Measurements from ENCODE around the gene RGS4. TPM values are rescaled to one million over a fixed set of nuclear protein-coding genes. Genes with fewer than 3 reads are reported as not detected.

Gene RGS4
- total RNA-seq, result 1.4 TPM

GRCh38 chr1:163069142-163069541 lies at the start of gene RGS4:
TSS of gene RGS4 (plus strand) at chr1:163069361. CDS start at chr1:163069485, 124 bp downstream.
- peak; percentile 32 for DNase-seq

GRCh38 chr1:163022129-163022528 lies 47.0 kb upstream of the RGS4 start:
- no peak for DNase-seq

- no peak for DNase-seq
These were observed 41.6 kb upstream of the RGS4 start for GRCh38 chr1:163027610-163028009.

- DNase-seq, result no peak
These were observed 39.3 kb upstream of the RGS4 start for GRCh38 chr1:163029901-163030300.

DNA sequence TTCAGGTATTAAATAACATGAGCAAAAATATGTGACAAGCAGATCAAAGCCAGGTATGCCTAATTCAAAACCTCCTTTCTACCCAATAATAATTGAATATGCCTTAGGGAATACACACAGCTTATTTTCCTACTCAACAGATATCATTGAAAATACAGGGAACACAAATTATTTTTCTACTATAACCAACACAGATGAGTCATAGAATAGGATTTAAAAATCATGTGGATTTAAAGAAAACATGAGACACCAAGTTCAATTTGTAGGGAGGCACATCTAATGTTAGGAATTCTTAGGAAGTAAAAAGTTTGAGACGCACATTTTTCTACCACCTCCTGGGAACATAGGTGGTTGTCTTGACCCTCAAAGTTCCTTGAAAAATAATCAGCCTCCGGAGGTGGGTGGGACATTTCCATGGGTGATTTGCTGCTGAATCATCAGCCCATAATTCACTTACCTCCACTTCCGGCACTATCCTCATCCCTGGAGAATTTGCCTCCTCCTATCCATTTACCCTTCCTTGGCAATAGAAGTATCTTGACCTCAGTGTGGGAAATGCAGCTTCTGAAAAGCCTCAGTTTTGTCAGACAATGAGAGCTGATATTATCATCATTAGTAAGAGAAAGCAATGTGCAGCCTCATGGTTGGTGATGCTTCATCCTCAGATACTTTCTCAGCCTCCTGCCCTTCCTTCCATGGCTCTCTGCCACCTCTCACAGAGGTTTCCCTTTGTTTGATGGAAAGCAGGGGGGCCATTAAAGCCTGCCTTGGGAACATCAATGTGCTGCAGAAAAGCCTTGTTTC lies 33.5 kb upstream of the RGS4 start:
- DNase-seq, result no peak

GRCh38 chr1:163036671-163037070 lies 32.5 kb upstream of the RGS4 start:
- DNase-seq, result no peak

GRCh38 chr1:163038928-163039706 lies 30.0 kb upstream of the RGS4 start:
- DNase-seq, result no peak

- DNase-seq, result no peak
These were observed 29.5 kb upstream of the RGS4 start for GRCh38 chr1:163039707-163040093.

DNA sequence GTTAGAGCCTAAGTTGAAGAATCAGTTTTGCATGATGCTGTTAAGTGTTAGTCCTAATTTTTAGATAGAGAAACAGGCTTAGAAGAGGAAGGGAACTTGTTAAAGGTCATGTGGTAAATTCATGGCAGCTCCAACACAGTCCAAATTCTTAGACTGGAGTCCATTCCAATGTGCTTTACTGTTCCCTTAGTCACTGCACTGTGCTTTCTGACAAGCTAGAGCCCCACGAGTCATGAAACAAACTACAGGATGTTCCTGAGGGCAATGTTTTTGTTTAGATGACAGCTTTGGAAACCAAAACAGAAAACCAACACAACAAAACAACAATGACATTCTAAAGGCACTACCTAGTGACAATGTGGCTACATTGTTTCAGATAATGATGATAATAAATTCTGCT lies 23.1 kb upstream of the RGS4 start:
- DNase-seq, result no peak

DNA sequence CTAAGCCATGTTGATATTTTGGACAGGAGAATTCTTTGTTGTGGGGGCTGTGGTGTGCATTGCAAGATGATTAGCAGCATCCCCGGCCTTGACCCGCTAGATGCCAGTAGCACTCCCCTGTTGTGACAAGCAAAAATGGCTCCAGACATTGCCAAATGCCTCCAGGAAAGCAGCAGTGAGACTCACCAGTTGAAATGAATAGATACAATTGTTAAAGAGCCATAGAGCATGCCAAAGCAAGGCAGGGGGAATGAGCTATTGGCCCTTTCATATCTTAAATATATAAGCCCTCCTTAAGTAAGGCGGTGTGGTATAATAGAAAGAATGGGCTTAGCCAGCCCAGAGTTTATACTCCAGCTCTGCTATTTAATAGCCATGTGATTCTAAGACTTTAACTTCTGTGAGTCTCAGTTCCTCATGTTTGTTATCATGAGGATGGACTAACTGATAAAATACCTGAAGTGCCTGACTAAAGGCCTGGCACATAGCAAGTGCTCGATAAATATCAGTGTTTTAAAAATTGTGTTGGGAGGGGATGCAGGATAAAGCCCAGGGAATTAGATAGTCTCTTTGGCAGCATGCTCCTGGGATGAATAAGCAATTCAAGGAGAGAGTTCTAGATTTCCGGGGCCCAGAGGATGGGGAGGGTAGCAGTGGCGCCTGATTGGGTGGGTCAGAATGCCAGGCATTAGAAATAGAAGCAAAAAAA lies 21.1 kb upstream of the RGS4 start:
- DNase-seq, result no peak

GRCh38 chr1:163048869-163049268 lies 20.3 kb upstream of the RGS4 start:
- DNase-seq, result no peak

- DNase-seq, result no peak
These were observed 19.9 kb upstream of the RGS4 start for GRCh38 chr1:163049296-163049695.

DNA sequence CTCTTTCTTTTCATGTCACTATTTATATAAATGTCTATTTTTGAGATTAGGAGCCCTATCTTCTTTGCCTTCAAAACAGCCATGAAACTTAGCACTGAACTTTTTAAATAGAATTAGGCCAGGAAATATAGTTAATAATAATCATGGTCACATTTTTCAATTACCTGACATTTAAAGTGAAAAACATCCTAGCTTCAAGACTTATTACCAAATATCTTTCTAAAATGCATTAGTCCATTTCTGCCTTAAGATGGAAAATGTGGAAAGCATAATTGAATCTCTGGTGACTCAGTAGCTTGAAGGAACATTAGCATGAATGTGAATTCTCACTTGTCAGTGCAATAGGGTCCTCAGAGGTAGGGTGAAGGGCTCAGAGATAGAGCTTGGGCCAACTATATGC lies 18.7 kb upstream of the RGS4 start:
- no peak for DNase-seq

GRCh38 chr1:163054181-163054591 lies 15.0 kb upstream of the RGS4 start:
- DNase-seq, result no peak

- DNase-seq, result no peak
These were observed 14.2 kb upstream of the RGS4 start for GRCh38 chr1:163055005-163055404.

DNA sequence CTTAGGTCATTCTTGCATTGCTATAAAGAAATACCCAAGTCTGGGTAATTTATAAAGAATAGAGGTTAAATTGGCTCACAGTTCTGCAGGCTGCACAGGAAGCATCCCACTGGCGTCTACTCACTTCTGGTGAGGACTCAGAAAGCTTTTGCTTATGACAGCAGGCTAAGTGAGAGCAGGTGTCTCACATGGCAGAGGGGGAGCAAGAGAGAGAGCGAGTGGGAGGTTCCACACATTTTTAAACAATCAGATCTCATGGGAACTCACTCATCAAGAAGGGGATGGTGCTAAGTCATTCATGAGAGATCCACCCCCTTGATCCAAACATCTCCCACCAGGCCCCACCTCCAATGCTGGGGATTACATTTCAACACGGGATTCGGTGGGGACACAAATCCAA lies 13.6 kb upstream of the RGS4 start:
- no peak for DNase-seq

- DNase-seq, result no peak
These were observed 12.3 kb upstream of the RGS4 start for GRCh38 chr1:163056831-163057230.

DNA sequence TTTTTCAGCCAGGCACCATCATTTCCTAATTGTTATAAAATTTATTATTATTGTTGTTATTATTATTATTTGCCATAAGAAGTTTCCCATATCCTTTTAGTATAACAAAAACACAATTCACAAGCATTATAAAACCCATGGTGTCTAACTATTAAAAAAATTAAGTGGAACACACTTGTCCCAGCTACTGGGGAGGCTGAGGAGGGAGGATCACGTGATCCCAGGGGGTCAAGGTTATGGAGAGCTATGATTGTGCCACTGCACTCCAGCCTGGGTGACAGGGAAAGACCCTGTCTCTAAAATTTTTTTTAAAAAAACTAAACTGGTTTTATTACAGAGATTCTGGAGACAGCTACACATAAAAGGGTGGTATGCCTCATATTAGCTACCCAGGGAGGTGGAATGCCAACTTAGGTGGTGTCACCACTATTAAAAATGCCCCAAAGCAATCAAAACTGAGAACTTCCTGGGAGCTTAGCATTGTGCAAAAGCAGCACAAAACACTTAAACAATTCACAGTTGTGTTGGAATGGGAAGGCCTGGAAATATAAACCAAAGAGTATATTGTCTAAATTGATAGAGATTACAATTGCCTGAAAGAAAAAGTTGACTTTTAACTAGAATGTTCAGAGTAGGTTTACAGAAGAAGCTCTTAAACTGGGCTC lies 8.7 kb upstream of the RGS4 start:
- no peak for DNase-seq

DNA sequence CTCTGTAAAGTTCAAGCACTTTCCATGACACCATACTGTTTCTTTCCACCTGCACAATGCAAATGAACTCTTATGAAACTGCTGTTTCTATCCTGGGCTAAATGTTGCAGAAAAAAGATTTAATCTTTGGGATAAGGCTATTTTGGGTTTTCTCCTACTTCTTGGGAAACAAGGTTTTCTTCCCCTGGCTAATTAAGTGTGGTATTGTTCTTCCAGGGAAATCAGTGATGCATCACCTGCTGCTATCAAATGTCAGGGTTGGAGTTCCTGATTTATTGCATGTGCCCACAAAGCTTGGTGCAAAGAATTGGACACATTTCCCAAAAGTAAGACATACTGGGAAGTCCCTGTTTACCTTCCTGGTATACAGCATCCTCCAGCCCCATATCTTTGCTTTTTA lies 6.0 kb upstream of the RGS4 start:
- no peak for DNase-seq

DNA sequence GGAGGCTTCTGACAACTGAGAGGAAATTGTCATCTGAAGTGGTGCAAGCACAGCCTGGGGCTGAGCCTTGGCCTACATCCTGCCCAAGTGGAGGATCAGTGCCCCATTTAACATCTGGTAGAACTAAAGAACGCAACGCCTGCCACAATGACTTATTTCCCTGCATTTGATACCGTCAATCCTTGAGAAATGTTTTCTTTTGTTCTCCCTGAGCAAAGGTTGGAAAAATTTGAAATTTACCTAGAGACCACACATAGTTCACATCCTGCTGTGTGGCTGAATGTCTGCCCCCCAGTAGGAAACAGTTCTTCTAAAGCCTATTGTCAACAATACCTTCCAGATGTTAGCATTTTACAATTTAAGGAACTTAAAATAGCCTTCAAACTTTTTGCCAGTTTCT lies 5.6 kb upstream of the RGS4 start:
- no peak for DNase-seq

DNA sequence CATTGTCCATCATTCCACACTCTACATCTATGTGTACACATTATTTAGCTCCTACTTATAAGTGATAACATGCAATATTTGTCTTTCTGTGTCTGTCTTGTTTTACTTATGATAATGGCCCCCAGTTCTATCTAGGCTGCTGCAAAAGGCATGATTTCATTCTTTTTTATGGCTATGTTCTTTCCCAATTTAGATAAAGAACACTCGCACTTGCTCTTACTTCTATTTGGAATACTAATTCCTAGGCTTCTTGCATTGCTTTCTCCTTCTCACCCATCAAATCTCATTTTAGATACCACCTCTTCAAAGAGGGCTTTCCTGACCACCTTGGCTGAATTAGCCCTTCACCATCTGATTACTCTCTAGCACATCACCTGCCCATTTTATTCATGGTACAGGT lies 3.0 kb upstream of the RGS4 start:
- no peak for DNase-seq

DNA sequence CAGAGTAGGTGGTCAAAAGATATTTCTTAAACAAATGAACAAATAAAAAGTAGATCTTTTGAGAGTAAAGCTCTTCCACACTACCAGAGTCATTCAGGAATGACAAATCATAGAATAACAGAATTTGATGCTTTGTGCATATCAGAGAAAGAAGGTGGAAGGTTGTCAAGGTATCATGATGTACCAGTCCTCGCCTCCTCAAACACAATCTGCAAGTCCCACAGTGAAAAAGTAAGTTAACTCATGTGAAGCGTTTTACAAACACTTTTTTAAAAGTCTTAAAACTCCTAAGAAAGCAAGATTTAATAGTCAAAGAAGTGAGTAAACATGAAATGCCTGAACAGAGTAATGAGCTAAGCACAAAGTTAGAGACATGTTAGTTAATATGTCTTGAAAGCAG lies 2.5 kb upstream of the RGS4 start:
- no peak for DNase-seq

DNA sequence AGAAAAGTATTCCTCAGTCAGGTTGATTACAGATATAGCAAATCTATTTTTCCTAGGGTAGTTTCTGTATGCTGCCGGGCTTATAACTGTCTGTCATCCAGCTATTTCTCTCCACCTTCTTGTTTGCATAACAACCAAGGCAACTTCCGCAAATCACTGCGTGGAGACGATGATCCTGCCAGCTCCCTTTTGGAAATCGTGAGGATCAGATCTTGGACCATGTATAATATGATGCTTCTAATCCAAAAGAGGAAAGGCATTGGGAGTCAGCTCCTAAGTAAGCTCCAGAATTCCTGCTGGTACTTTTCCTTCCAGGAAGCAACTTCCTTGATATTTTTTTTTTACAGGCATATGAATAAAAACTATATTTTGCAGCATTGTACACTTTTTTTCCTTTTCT lies 445 bp upstream of the RGS4 start:
- no peak for DNase-seq

All from skin of body (tissue), 2 donors.